A673 (cell line): ENCODE measurements around the gene KYNU.

ENCODE experiments used
- CTCF ChIP-seq: fragments of 300-800, 200-600 bp; sonication (generic); conservative IDR thresholded peaks from 2 replicates; pipeline ENCODE4 v1.5.1; 2017; ENCODE audit warnings: low read depth, mild to moderate bottlenecking, antibody characterized with exemption, low read length, moderate library complexity, mixed read lengths
- EZH2 ChIP-seq: fragments of 200-600 bp; sonication (generic); IDR thresholded peaks from 2 replicates; pipeline ENCODE4 v1.6.1; 2017; ENCODE audit warnings: borderline replicate concordance, low read depth, mild to moderate bottlenecking, mixed read lengths, antibody characterized with exemption, low read length; ENCODE audit not compliant: poor library complexity, severe bottlenecking

GRCh38 chr2:142981756-142982155, 104.3 kb downstream of the KYNU start:
- TF ChIP-seq CTCF (no peak), EZH2 (no peak)
